NCI-H446 treated with DMSO at 0.1 percent for 48 hours (cell line): ENCODE results near the gene RYR1.
"Not testable (repeated sequence)": the region's sequence is repeated elsewhere in the genome, so short reads cannot be mapped to it uniquely, and the experiment has no call there.

ENCODE experiments used
- DNase-seq: peaks from one replicate; lab custom pipeline; 2025; lab: John Stamatoyannopoulos, UW

Gene RYR1

GRCh38 chr19:38457690-38458405, 24.4 kb downstream of the RYR1 start:
- no peak for DNase-seq

DNA sequence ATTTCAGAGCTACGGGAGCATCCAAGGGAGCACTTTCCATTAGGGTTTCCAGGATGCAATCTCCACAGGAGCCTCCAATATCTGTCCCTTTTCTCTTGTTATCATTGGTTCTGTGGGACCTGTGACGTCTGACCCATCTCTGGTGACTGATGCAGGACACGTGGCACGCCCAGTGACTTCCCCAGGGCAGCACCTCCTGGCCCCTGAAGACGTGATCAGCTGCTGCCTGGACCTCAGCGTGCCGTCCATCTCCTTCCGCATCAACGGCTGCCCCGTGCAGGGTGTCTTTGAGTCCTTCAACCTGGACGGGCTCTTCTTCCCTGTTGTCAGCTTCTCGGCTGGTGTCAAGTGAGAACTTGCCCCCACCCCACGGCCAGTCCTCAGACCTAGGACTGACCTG, 25.5 kb downstream of the RYR1 start:
- no peak for DNase-seq

DNA sequence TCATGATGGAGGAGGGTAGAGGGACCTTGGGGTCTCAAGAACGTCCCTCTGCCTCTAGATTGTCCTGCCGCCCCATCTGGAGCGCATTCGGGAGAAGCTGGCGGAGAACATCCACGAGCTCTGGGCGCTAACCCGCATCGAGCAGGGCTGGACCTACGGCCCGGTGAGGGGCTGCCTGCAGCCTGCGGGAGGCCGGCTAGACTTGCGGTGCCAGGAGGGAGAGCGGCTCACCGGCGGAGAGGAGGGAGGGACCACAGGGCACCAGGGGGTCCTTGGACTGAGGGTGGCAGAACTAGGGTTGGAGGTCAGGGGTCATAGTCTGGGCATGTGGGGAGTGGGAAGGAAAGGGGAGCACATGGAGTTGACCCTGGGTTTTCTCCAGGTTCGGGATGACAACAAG, 29.9 kb downstream of the RYR1 start:
- DNase-seq: no peak

DNA sequence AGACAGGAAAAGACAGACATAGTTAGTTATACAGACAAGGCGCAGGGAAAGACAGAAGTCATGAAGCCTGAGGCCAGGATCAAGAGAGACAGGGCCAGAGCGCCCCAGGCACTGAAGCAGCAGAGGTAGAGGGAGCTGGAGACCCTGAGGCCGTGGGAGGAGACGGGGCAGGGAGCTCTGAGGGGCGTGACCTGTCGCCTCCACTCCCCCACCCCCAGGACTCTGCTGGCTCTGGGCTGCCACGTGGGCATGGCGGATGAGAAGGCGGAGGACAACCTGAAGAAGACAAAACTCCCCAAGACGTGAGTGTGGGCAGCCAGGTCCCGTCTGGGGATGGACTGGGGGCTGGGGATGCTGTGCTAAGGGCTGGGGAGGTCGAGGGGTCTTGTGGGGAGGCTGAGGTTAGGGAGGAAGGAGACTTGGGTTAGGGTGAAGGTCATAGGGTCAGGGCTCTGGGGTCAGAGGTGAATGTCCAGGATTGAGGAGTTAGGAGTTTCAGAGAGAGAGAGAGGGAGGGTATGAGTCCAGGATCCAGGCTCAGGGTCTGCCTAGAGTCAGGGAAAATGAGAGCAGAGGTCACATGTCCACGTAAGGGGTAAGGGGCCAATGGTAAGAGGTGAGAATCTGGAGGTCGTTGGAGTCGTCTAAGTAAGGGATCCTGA, 31.1 kb downstream of the RYR1 start:
- no peak for DNase-seq

GRCh38 chr19:38466050-38466449, 32.6 kb downstream of the RYR1 start:
- no peak for DNase-seq

- DNase-seq: no peak
Measured at GRCh38 chr19:38467541-38468525, 34.3 kb downstream of the RYR1 start.

DNA sequence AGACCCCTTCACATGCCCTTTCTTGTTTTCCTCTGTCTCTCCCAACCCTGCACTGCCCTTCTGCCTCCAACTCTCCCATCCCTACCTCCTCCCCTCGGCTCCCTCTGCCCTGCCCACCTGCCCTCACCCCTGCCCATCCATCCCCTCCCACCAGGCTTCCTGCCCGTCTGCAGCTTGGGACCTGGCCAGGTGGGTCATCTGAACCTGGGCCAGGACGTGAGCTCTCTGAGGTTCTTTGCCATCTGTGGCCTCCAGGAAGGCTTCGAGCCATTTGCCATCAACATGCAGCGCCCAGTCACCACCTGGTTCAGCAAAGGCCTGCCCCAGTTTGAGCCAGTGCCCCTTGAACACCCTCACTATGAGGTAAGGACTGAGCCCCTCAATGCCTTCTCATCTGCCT, 35.7 kb downstream of the RYR1 start:
- DNase-seq: no peak

- DNase-seq: no peak
Measured at GRCh38 chr19:38470788-38471480, 37.4 kb downstream of the RYR1 start.

DNA sequence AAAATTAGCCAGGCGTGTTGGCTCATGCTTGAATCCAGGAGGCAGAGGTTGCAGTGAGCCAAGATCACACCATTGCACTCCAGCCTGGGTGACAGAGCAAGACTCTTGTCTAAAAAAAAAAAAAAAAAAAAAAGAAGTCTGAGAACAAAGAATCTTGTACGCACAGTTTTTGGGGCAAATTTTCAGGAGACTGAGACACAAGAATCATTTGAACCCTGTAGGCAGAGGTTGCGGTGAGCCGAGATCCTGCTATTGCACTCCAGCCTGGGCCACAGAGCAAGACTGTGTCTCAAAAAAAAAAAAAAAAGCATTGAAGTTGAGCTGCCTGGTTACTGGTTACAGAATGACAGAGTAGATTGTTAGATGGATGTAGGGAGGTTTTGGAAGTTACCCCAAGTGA, 39.2 kb downstream of the RYR1 start:
- DNase-seq: not testable (repeated sequence)

DNA sequence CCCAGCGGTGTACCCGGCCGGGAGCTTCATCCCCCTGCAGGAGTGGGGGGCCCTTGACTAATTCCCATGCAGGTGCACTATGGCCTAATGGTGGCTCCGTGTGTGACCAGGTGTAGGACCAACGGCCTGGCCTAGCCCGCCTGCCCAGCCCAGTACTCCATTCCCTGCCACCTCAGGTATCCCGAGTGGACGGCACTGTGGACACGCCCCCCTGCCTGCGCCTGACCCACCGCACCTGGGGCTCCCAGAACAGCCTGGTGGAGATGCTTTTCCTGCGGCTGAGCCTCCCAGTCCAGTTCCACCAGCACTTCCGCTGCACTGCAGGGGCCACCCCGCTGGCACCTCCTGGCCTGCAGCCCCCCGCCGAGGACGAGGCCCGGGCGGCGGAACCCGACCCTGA, 39.7 kb downstream of the RYR1 start:
- no peak for DNase-seq

- DNase-seq: no peak
Measured at GRCh38 chr19:38475176-38475575, 41.7 kb downstream of the RYR1 start.

GRCh38 chr19:38478273-38478971, 44.9 kb downstream of the RYR1 start:
- DNase-seq: no peak

DNA sequence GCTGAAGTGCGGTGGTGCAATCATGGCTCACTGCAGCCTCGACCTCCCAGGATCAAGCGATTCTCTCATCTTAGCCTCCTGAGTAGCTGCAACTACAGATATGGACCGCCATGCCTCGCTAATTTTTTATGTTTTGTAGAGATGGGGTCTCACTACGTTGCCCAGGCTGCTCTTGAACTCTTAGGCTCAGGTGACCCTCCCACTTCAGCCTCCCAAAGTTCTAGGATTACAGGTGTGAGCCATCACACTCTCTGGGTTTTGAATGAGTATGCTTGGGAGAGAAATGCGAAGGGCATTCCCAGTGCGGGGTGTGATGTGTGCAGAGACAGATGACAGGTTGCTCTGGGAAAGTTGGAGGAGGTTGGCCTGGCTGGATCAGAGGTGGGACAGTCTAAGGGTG, 49.0 kb downstream of the RYR1 start:
- DNase-seq: no peak

GRCh38 chr19:38483016-38483630, 49.6 kb downstream of the RYR1 start:
- no peak for DNase-seq

DNA sequence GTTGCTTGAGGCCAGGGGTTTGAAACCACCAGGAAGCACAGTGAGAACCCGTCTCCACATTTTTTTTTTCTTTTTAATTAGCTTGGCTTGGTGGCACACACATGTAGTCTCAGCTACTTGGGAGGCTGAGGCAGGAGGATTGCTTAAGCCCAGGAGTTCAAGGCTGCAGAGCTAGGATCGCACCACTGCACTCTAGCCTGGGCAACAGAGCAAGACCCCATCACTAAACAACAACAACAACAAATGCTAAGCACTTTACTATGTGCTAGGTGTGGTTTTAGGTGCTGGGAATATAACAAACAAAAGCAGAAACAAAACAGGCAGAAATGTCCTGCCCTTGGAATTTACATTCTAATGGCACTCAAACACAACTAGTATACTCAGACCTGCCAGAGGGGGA, 51.3 kb downstream of the RYR1 start:
- DNase-seq: no peak

DNA sequence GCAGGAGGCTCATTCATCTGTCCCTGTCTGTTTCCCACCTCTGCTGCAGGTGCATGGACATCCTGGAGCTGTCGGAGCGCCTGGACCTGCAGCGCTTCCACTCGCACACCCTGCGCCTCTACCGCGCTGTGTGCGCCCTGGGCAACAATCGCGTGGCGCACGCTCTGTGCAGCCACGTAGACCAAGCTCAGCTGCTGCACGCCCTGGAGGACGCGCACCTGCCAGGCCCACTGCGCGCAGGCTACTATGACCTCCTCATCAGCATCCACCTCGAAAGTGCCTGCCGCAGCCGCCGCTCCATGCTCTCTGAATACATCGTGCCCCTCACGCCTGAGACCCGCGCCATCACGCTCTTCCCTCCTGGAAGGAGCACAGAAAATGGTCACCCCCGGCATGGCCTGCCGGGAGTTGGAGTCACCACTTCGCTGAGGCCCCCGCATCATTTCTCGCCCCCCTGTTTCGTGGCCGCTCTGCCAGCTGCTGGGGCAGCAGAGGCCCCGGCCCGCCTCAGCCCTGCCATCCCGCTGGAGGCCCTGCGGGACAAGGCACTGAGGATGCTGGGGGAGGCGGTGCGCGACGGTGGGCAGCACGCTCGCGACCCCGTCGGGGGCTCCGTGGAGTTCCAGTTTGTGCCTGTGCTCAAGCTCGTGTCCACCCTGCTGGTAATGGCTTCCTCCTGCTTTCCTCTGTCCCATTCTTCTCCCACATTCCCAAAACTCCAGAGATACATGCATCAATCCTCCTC, 52.2 kb downstream of the RYR1 start:
- DNase-seq: no peak

DNA sequence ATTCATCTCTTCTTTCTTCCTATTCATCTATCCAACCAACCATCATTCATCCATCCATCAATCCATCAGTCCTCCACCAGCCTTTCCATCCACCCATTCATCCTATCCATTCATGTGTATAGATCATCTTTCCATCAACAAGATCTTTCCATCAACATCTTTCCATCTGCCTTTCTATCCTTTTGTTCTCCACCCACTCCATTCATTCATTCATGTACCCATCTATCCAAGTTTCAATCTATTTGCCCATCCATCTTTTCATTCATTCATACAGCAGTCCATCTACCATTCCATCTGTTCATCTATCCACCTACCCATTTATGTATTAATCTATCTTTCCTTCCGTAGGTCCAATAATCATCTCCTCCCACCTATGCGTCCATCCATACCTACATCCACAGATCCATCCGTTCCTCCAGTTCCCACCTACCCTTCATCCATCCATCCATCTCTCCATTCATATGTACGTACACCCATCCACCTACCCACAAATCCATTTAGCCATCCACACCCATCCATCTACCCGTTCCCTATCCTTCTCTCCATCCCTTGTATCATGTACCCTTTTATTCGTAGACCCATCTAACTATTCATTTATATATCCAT, 53.3 kb downstream of the RYR1 start:
- no peak for DNase-seq

GRCh38 chr19:38488096-38488495, 54.6 kb downstream of the RYR1 start:
- no peak for DNase-seq

GRCh38 chr19:38488776-38489481, 55.4 kb downstream of the RYR1 start:
- DNase-seq: no peak
